Measurements from ENCODE around the gene NOS1AP. TPM values are rescaled to one million over a fixed set of nuclear protein-coding genes. Genes with fewer than 3 reads are reported as not detected.

NOS1AP gene
- total RNA-seq, 1 experiment from 2014 or later, result 5.3 TPM

DNA sequence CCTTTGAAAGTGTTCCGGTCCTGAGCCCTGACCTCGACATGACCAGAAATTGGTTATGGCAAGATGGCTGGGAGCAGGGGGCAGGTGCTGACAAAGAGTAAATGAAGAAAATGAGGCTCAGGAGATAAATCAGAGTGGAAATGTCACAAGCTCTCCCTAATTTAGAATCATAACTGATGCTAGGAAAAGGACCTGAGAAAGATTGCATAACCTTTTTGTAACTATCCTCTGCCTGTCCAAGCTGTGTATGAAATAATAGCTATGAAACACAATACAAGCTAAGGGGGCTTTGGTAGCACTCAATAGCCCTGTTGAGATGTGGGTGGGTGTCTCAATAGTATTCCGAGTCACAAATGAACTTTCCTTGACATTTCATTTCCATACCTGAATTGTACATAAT is 12.9 kb upstream of the NOS1AP start:
- Histone ChIP-seq H3K9me3 (ENCODE audit: control insufficient read depth in 1 of 2, insufficient read depth in 1 of 2, low read depth in 1 of 2, low read length in 2 of 2) (no peaks in the 10 kb centered on the region), H3K36me3 (ENCODE audit: control insufficient read depth in 1 of 2, insufficient read depth in 2 of 2, low read length in 2 of 2) (no peaks in the 10 kb centered on the region), H3K27ac (ENCODE audit: low read depth, low read length) (no peak overlapping the region), H2AFZ (ENCODE audit: low read depth, low read length, poor library complexity, severe bottlenecking) (peak overlapping the region; percentile 87), H3K9ac (ENCODE audit: low read length) (no peak overlapping the region), H3K4me2 (ENCODE audit: low read length) (no peak overlapping the region), H3K27me3 (ENCODE audit: insufficient read depth, low read length) (no peaks in the 10 kb centered on the region), H3K4me3 (replicated peaks in 1 of 2; ENCODE audit: low read depth in 1 of 2, low read length in 2 of 2) (no peak overlapping the region), H3K79me2 (ENCODE audit: insufficient read depth, low read length) (no peaks in the 10 kb centered on the region), H3K4me1 (ENCODE audit: control insufficient read depth in 1 of 2, insufficient read depth in 2 of 2, low read length in 2 of 2) (peaks cover 6 to 19% of the 10 kb centered on the region in 2 experiments), H4K20me1 (ENCODE audit: insufficient read depth) (no peaks in the 10 kb centered on the region), H3K9me2 (ENCODE audit: insufficient read depth) (no peaks in the 10 kb centered on the region)
- ChIA-PET POLR2A (interaction anchor here (0.9 kb wide), 1 partner anchor 89 kb away, joined by 4 read pairs; no protein-coding TSS in a partner anchor), CTCF (interaction anchor here (0.6 to 2.7 kb wide), 26 partner anchors 18 to 766 kb away, joined by 3 to 15 read pairs (median 4); partner anchors contain the start of gene C1orf226), RAD21 (ENCODE audit: low non-redundant PET in 1 of 2, low total read pairs in 2 of 2, uncharacterized antibody in 2 of 2, unreplicated experiment in 2 of 2) (interaction anchor here (0.6 to 1.2 kb wide), 11 partner anchors 72 to 772 kb away, joined by 3 to 6 read pairs (median 3); no protein-coding TSS in a partner anchor)
- intact Hi-C loops (cut with micrococcal nuclease), result loop anchor here (1.0 to 5.0 kb wide), 6 partner anchors 176 to 556 kb away; no protein-coding TSS in a partner anchor
- no peak for ATAC-seq
- no peak for TF ChIP-seq EGR1 (IDR thresholded peaks at IDR 0.05; ENCODE audit: low read depth)
- no peak for TF ChIP-seq POLR2AphosphoS5 (IDR thresholded peaks at IDR 0.05; ENCODE audit: low read depth, low read length)
- no peak for TF ChIP-seq SP1 (IDR thresholded peaks at IDR 0.05; ENCODE audit: low read depth)
- TF ChIP-seq EZH2 (IDR thresholded peaks at IDR 0.05), result no peak
- no peak for TF ChIP-seq SRF (IDR thresholded peaks at IDR 0.05; ENCODE audit: low read depth)
- TF ChIP-seq ELF1 (IDR thresholded peaks at IDR 0.05; ENCODE audit: borderline replicate concordance, low read depth), result no peak
- TF ChIP-seq FOSL1 (IDR thresholded peaks at IDR 0.05; ENCODE audit: low read depth), result no peak
- TF ChIP-seq TCF7L2 (IDR thresholded peaks at IDR 0.05; ENCODE audit: borderline replicate concordance, extremely low read depth, insufficient read depth, insufficient read length), result no peak
- TF ChIP-seq, protein P1, sequence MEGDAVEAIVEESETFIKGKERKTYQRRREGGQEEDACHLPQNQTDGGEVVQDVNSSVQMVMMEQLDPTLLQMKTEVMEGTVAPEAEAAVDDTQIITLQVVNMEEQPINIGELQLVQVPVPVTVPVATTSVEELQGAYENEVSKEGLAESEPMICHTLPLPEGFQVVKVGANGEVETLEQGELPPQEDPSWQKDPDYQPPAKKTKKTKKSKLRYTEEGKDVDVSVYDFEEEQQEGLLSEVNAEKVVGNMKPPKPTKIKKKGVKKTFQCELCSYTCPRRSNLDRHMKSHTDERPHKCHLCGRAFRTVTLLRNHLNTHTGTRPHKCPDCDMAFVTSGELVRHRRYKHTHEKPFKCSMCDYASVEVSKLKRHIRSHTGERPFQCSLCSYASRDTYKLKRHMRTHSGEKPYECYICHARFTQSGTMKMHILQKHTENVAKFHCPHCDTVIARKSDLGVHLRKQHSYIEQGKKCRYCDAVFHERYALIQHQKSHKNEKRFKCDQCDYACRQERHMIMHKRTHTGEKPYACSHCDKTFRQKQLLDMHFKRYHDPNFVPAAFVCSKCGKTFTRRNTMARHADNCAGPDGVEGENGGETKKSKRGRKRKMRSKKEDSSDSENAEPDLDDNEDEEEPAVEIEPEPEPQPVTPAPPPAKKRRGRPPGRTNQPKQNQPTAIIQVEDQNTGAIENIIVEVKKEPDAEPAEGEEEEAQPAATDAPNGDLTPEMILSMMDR (IDR thresholded peaks at IDR 0.05 in 2 of 3, conservative IDR thresholded peaks at IDR 0.05 in 1 of 3; ENCODE audit: borderline replicate concordance in 1 of 3, insufficient read depth in 1 of 3, low read depth in 2 of 3, low read length in 2 of 3), result no peak
- TF ChIP-seq EZH2phosphoT487 (IDR thresholded peaks at IDR 0.05; ENCODE audit: borderline replicate concordance), result no peak
- no peak for TF ChIP-seq ZFX (IDR thresholded peaks at IDR 0.05)
- no peak for TF ChIP-seq ATF3 (IDR thresholded peaks at IDR 0.05)
- no peak for TF ChIP-seq POLR2A (IDR thresholded peaks at IDR 0.05; ENCODE audit: borderline replicate concordance, extremely low read depth, insufficient read depth, insufficient read length)
- no peak for TF ChIP-seq CEBPB (IDR thresholded peaks at IDR 0.05; ENCODE audit: low read depth)
- TF ChIP-seq RAD21 (IDR thresholded peaks at IDR 0.05; ENCODE audit: low read depth), result no peak
- TF ChIP-seq ZNF274 (IDR thresholded peaks at IDR 0.05; ENCODE audit: low read depth, low read length), result no peak
- TF ChIP-seq YY1 (IDR thresholded peaks at IDR 0.05; ENCODE audit: extremely low read depth, insufficient replicate concordance, low read depth, low read length), result no peak
- DNase-seq (ENCODE audit: low read depth, low spot score), result no peak
- no TSS peak for BruUV-seq (replicated peaks)
